HG03097 (cell line): ENCODE data around the gene ZC3H8.

Source experiments
- ATAC-seq: cut with Tn5 transposase; IDR thresholded peaks from one replicate; pipeline ENCODE4 v1.9.1; 2021; ENCODE audit not compliant: unreplicated experiment, low FRiP score

ZC3H8 gene

DNA sequence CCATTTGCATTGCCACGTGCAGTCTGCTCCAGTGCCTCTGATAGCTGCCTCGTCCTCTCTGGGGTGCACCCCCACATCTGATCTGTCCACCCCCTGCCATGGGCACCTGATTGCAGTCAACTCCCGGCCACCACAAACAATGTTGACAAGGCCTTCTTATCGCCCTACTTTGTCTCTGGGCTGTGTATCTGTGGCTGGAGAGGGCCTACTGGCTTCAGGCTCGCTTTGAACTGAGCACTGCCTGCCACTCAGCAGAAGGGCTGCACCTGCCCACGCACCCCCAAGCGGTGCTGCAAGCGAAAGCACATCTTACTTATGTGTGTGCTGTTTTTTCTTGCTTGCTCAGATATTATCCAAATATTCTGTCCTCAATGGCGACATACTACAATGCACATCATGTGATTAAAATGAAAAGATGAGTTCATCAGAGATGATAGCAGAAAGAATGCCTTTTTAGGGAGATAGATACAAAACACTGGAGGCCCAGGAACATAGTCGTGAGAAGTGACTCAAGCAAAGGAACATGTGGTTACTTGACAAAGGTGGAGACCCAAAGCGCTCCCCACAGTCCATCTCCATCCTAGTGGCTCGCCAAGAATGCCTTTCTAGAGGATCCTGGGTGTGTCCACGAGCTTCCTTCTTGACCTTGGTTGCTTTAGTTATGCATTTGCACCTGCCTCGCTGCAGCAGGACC, 87.9 kb downstream of the ZC3H8 start:
- ATAC-seq, result no peak

DNA sequence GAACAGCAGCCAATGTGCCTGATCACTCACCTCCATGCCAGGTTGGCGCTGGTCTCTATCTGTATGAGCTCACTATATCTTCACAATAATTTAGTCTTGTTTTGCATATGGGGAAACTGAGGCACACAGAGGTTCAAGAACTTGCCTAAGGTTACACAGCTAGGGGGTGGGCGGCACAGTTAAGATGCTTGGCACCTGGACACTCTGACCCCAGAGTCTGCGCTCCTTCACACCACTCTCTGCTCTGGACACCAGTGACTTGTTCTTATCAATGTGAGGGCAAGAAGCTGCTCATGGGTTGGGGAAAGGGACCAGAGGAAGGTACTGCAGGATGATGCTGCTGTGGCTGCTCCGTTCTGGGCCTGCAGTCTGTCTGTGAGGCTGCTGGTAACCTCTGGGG, 89.5 kb downstream of the ZC3H8 start:
- no peak for ATAC-seq

DNA sequence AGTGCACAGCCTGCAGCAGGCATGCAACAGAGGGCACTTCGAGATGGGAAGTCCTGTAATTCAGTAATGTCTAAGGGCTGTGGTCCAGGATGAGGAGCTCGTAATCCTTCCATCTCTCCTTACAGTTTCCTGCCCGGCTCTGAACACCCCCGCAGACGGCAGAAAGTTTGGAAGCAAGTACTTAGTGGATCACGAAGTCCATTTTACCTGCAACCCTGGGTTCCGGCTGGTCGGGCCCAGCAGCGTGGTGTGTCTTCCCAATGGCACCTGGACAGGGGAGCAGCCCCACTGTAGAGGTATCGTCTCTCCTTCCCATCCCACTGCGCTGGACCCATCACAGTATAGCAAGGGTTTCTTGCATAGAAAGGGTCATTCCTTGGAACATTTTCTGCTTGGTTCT, 90.0 kb downstream of the ZC3H8 start:
- ATAC-seq, result no peak

DNA sequence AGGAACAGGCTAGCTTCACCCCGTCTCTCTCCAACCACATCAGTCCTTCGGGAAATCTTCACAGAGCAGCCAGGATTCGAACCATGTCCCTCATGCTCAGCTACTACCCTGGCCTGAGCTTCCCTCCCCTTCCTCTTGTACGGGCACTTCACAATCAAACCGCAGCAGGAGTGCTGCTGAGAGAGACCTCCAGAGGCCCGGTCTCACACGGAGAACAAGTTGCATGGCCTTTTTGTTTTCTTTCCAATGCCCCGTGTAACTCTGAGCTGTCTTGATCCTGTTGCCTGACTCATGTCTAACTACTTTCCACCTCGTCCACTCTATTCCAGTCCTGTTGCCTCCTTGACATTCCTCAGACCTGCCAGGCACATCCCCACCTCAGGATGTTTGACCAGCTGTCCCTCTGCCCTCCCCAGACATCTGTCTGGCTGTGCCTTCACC, 91.3 kb downstream of the ZC3H8 start:
- ATAC-seq, result no peak

DNA sequence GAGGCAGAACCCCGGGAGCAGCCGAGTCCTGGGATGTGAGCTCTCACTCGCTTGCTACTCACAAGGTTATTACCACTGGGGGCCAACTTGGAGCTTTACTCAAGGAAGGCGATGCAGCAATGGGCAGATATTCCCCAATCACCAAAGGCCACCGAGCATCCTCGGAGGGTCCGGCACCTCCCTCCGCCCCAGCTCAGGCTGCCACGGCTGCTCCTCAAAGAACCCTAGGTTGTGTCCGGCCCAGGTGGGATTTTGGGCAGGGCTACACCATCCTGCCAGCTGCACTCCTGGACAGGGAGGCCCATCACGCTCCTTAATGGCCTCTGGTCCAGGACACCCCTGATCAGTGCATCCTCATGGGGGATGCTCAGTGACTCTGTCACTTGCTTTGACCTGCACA, 91.9 kb downstream of the ZC3H8 start:
- no peak for ATAC-seq

DNA sequence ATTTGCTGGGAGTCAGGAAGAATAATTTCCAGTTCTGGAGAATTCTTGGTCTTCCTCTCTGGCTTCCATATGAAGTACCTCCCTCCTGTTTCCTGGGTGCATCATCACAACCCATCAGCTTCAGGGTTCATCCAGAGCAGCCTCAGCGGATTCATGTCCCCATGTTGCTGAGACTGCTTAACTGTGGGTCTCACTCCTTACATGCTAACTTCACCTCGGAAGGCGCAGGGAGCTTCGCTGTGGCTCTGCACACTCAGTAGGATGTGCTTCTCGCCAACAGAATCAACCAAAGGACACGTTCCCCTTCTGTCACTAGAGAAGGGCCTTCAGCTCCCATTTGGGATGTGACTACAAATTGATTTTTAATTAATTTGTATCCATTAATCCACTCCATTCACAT, 92.5 kb downstream of the ZC3H8 start:
- no peak for ATAC-seq
